HepG2 (cell line): Measurements from ENCODE around the gene BACH2. TPM values are rescaled to one million over a fixed set of nuclear protein-coding genes. Genes with fewer than 3 reads are reported as not detected.

ENCODE experiments used
- ATAC-seq: fragments of 200-7000 bp; cut with Tn5 transposase; 3 replicates; pipeline ENCODE4 v1.9.1; 2020; ENCODE audit warnings: mild to moderate bottlenecking, moderate library complexity
- BruUV-seq: library from RNA; stranded (reverse); fragments of 400-500 nt; replicated peaks from 2 replicates; lab custom pipeline; 2021; lab: Mats Ljungman, UMichigan
- CTCF ChIA-PET: fragments of 300-600 bp; formaldehyde crosslinking; extraction: SDS; loops from one replicate; lab custom pipeline; 2021; ENCODE audit warnings: low total read pairs, inconsistent platforms, low intra/inter-chr PET ratio; lab: Yijun Ruan, JAX
- POLR2A ChIA-PET: fragments of 350-600 bp; sonication (Branson Sonifier 250); formaldehyde crosslinking; loops from one replicate; lab custom pipeline; 2020; ENCODE audit warnings: antibody characterized with exemption, inconsistent platforms; lab: Yijun Ruan, JAX
- DNase-seq: peaks from one replicate; pipeline ENCODE4 v3.0.0-alpha.2; 2015; ENCODE audit warnings: low spot score
- FAIRE-seq: peaks from 3 replicates; lab custom pipeline; 2011; peaks lifted over from hg19 to GRCh38; lab: Jason Lieb, UNC
- H2AFZ ChIP-seq: one replicate; pipeline ENCODE4 v1.6.1; 2011; ENCODE audit warnings: low read length, inconsistent platforms
- H3K27ac ChIP-seq: fragments of 300-600 bp; 3 replicates; pipeline ENCODE4 v1.8.0; 2011; ENCODE audit warnings: mixed run types, mild to moderate bottlenecking, mixed read lengths, low read length, inconsistent platforms; ENCODE audit not compliant: insufficient read depth; ENCODE audit errors: extremely low read length
- H3K27me3 ChIP-seq, 2 experiments: fragments of 200-600 bp in 1 of 2; 2 replicates in 1 of 2; 3 replicates in 1 of 2; pipeline versions ENCODE4 v1.6.0 to v1.8.0; 2011; ENCODE audit warnings: low read length in 2 of 2, mild to moderate bottlenecking in 2 of 2, moderate library complexity in 2 of 2, inconsistent platforms in 1 of 2; ENCODE audit not compliant: insufficient read depth in 2 of 2, control insufficient read depth in 1 of 2
- H3K36me3 ChIP-seq, 2 experiments: fragments of 200-600 bp in 1 of 2; replicated peaks in 1 of 2; 2 replicates in 1 of 2; 3 replicates in 1 of 2; pipeline versions ENCODE4 v1.5.1 to v1.8.0; 2011; ENCODE audit warnings: low read length in 2 of 2, inconsistent platforms in 1 of 2; ENCODE audit not compliant: insufficient read depth in 2 of 2, control insufficient read depth in 1 of 2
- H3K4me1 ChIP-seq: 2 replicates; pipeline ENCODE4 v1.5.1; 2012; ENCODE audit warnings: low read length, inconsistent platforms; ENCODE audit not compliant: insufficient read depth
- H3K4me2 ChIP-seq: 2 replicates; pipeline ENCODE4 v1.6.0; 2011; ENCODE audit warnings: low read depth, low read length, inconsistent platforms
- H3K4me3 ChIP-seq, 3 experiments: fragments of 200-600 bp in 1 of 3; sonication (generic), shearing (Covaris generic) in 1 of 3; replicated peaks in 1 of 3; 2 replicates each; pipeline ENCODE4 v1.5.1; 2011 to 2016; ENCODE audit warnings: low read length in 3 of 3, inconsistent platforms in 2 of 3, low read depth in 2 of 3, mild to moderate bottlenecking in 2 of 3, control low read depth in 1 of 3, mixed read lengths in 1 of 3; ENCODE audit not compliant: insufficient read depth in 1 of 3
- H3K79me2 ChIP-seq: one replicate; pipeline ENCODE4 v1.6.1; 2011; ENCODE audit warnings: low read length, inconsistent platforms; ENCODE audit not compliant: insufficient read depth
- H3K9ac ChIP-seq: 2 replicates; pipeline ENCODE4 v1.6.0; 2011; ENCODE audit warnings: mild to moderate bottlenecking, low read depth, low read length, inconsistent platforms; ENCODE audit not compliant: insufficient read depth
- H3K9me3 ChIP-seq: 2 replicates; pipeline ENCODE4 v1.5.1; 2012; ENCODE audit warnings: mild to moderate bottlenecking, low read length
- H4K20me1 ChIP-seq: 2 replicates; pipeline ENCODE4 v1.6.0; 2011; ENCODE audit warnings: inconsistent platforms, mild to moderate bottlenecking, low read length, moderate library complexity; ENCODE audit not compliant: insufficient read depth
- AGO2 ChIP-seq: fragments of 200-400 bp; formaldehyde crosslinking; optimal IDR thresholded peaks from 2 replicates; pipeline ENCODE3; 2017; ENCODE audit warnings: mild to moderate bottlenecking, low read depth, low read length, moderate library complexity
- ATM ChIP-seq: fragments of 450-650 bp; IDR thresholded peaks from 2 replicates; pipeline ENCODE4 v1.7.1; 2017; ENCODE audit warnings: mild to moderate bottlenecking, borderline replicate concordance
- CENPT ChIP-seq: sonication (generic); formaldehyde crosslinking; IDR thresholded peaks from 2 replicates; pipeline ENCODE4 v1.8.0; 2022; ENCODE audit warnings: low read depth, mild to moderate bottlenecking, moderate library complexity, missing genetic modification reagents
- GPBP1L1 ChIP-seq: sonication (generic); formaldehyde crosslinking; IDR thresholded peaks from 2 replicates; pipeline ENCODE4 v1.5.0; 2020; ENCODE audit warnings: mild to moderate bottlenecking, missing genetic modification reagents
- HNF4G ChIP-seq, 2 experiments: sonication (generic) in 1 of 2; formaldehyde crosslinking in 1 of 2; IDR thresholded peaks; 2 replicates each; pipeline versions ENCODE4 v1.4.0 to v1.6.1; 2011 to 2020; ENCODE audit warnings: borderline replicate concordance in 2 of 2, low read depth in 2 of 2, mild to moderate bottlenecking in 2 of 2, low read length in 1 of 2, missing genetic modification reagents in 1 of 2, moderate library complexity in 1 of 2
- HNRNPK ChIP-seq: fragments of 200-400 bp; formaldehyde crosslinking; IDR thresholded peaks from 2 replicates; pipeline ENCODE4 v1.6.1; 2018; ENCODE audit warnings: low read length, low read depth, moderate library complexity, mild to moderate bottlenecking; ENCODE audit not compliant: poor library complexity, severe bottlenecking
- HOXD1 ChIP-seq: sonication (generic); formaldehyde crosslinking; IDR thresholded peaks from 2 replicates; pipeline ENCODE4 v1.5.0; 2020; ENCODE audit warnings: missing genetic modification reagents
- KLF6 ChIP-seq: IDR thresholded peaks from 2 replicates; pipeline ENCODE4 v1.8.0; 2016; ENCODE audit warnings: missing biosample characterization, missing genetic modification reagents
- MTA3 ChIP-seq: sonication (generic); formaldehyde crosslinking; IDR thresholded peaks from 2 replicates; pipeline ENCODE4 v1.4.0; 2020; ENCODE audit warnings: missing genetic modification reagents
- ZNF225 ChIP-seq: sonication (generic); formaldehyde crosslinking; IDR thresholded peaks from 2 replicates; pipeline ENCODE4 v1.4.0; 2020; ENCODE audit warnings: mild to moderate bottlenecking, missing genetic modification reagents
- ZNF749 ChIP-seq: sonication (generic); formaldehyde crosslinking; IDR thresholded peaks from 2 replicates; pipeline ENCODE4 v1.8.0; 2022; ENCODE audit warnings: mild to moderate bottlenecking, missing genetic modification reagents, moderate library complexity, borderline replicate concordance
- ZNF879 ChIP-seq: sonication (generic); formaldehyde crosslinking; IDR thresholded peaks from 2 replicates; pipeline ENCODE4 v1.8.1; 2023; ENCODE audit warnings: missing genetic modification reagents
- in situ Hi-C: cut with HindIII; loops from 2 replicates; pipeline ENCODE4 v1.10.0; 2017; ENCODE audit warnings: low pct_unique_long_range_greater_than_20kb; ENCODE audit not compliant: extremely low pct_ligation_motif_present
- intact Hi-C: fragments of 100-400 bp; cut with micrococcal nuclease; formaldehyde crosslinking; loops from one replicate; pipeline ENCODE4 v1.10.0; 2022; ENCODE audit not compliant: unreplicated experiment
- polyA plus RNA-seq, 8 experiments: library from polyadenylated mRNA; depleted of rRNA in 3 of 8; stranded (reverse) in 7 of 8; unstranded in 1 of 8; fragments of >200 nt; fragmentation: Illumina TruSeq in 4 of 8; extraction: Trizol in 4 of 8; gene quantifications; 2 replicates each; pipeline versions ENCODE4 v1.2.1 to v1.2.3, GENCODE V29; 2011 to 2016; ENCODE audit warnings: low read depth in 4 of 8, missing spikeins in 1 of 8, mixed read lengths in 1 of 8; ENCODE audit not compliant: insufficient read depth in 1 of 8
- total RNA-seq, 5 experiments: library from RNA; depleted of rRNA; stranded (reverse); fragments of >200 nt; fragmentation: Illumina TruSeq; extraction: Trizol; gene quantifications; 2 replicates each; pipeline ENCODE4 v1.2.3, GENCODE V29; 2016; ENCODE audit warnings: low read depth in 1 of 5
- TF ChIP-seq, protein P1 (sequence below): sonication (generic); formaldehyde crosslinking; conservative IDR thresholded peaks from 2 replicates; pipeline ENCODE4 v1.4.0; 2020; ENCODE audit warnings: mild to moderate bottlenecking, missing genetic modification reagents, moderate library complexity
- TF ChIP-seq, protein P2 (sequence below): sonication (generic); formaldehyde crosslinking; IDR thresholded peaks from 2 replicates; pipeline ENCODE4 v1.5.0; 2020; ENCODE audit warnings: missing genetic modification reagents, mild to moderate bottlenecking, borderline replicate concordance

BACH2 gene
- total and polyA plus RNA-seq, 2 of the 13 experiments (the other 11 are each of a cell fraction or from before 2014, with no cell fraction given): 0.01 TPM; not detected in 1

DNA sequence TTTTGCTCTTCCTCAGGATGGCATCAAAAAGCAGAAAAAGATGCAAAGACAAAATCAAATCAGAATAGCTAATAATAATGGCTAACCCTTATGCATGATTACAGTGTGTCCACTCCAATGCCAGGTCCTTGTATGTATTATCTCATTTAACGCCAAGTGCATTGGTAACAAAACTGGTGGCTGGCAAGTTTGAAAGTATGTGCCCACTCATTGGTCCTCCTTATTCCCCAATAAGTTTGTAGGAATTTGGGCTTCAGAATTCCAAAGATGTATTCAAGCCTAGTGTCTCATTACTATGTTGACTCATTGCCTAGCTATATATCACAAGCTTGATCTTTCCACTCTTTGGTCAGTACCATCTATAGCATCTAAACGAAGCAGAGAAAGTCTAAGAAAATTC lies 205.8 kb downstream of the BACH2 start (continued):
- TF ChIP-seq, protein P1, sequence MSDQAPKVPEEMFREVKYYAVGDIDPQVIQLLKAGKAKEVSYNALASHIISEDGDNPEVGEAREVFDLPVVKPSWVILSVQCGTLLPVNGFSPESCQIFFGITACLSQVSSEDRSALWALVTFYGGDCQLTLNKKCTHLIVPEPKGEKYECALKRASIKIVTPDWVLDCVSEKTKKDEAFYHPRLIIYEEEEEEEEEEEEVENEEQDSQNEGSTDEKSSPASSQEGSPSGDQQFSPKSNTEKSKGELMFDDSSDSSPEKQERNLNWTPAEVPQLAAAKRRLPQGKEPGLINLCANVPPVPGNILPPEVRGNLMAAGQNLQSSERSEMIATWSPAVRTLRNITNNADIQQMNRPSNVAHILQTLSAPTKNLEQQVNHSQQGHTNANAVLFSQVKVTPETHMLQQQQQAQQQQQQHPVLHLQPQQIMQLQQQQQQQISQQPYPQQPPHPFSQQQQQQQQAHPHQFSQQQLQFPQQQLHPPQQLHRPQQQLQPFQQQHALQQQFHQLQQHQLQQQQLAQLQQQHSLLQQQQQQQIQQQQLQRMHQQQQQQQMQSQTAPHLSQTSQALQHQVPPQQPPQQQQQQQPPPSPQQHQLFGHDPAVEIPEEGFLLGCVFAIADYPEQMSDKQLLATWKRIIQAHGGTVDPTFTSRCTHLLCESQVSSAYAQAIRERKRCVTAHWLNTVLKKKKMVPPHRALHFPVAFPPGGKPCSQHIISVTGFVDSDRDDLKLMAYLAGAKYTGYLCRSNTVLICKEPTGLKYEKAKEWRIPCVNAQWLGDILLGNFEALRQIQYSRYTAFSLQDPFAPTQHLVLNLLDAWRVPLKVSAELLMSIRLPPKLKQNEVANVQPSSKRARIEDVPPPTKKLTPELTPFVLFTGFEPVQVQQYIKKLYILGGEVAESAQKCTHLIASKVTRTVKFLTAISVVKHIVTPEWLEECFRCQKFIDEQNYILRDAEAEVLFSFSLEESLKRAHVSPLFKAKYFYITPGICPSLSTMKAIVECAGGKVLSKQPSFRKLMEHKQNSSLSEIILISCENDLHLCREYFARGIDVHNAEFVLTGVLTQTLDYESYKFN (CRISPR knock-in tag): no peak
- TF ChIP-seq HNF4G (IDR thresholded peaks at IDR 0.05; ENCODE audit: borderline replicate concordance, low read depth, low read length): no peak
- no peak for TF ChIP-seq HNF4G (CRISPR knock-in tag; IDR thresholded peaks at IDR 0.05; ENCODE audit: borderline replicate concordance, low read depth)
- TF ChIP-seq, protein P2, sequence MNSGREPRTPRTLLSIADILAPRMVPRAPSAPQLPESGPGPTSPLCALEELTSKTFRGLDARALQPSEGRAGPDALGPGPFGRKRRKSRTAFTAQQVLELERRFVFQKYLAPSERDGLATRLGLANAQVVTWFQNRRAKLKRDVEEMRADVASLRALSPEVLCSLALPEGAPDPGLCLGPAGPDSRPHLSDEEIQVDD (CRISPR knock-in tag): no peak
- TF ChIP-seq ZNF879 (CRISPR knock-in tag): no peak
- TF ChIP-seq MTA3 (CRISPR knock-in tag): no peak
- TF ChIP-seq AGO2: no peak
- no peak for TF ChIP-seq GPBP1L1 (CRISPR knock-in tag)
- TF ChIP-seq, all 625 proteins: peak for 0

- in situ Hi-C loops: no loop called here
- Histone ChIP-seq H3K9me3 (no peaks in the 10 kb centered on the region), H3K9ac (no peak overlapping the region), H3K27ac (no peak overlapping the region), H3K4me1 (no peaks in the 10 kb centered on the region), H3K36me3 (no peaks in the 10 kb centered on the region), H3K4me3 (no peak overlapping the region), H2AFZ (no peak overlapping the region), H3K79me2 (no peaks in the 10 kb centered on the region), H3K4me2 (no peak overlapping the region), H3K27me3 (0 out of 5 replicates have a peak, but pooled peaks cover 0 to 8% of the 10 kb centered on the region in 2 experiments), H4K20me1 (no peaks in the 10 kb centered on the region)
- BruUV-seq: no TSS peak
- CTCF ChIA-PET: no interaction called here
- POLR2A ChIA-PET: no interaction called here
- no peak for ATAC-seq
- no peak for FAIRE-seq
- intact Hi-C loops: no loop called here
- no peak for DNase-seq
- TF ChIP-seq CENPT (CRISPR knock-in tag): no peak
- no peak for TF ChIP-seq ZNF225 (CRISPR knock-in tag)
- TF ChIP-seq HNRNPK: no peak
- TF ChIP-seq HOXD1 (CRISPR knock-in tag): no peak
- no peak for TF ChIP-seq KLF6 (CRISPR knock-in tag)
- no peak for TF ChIP-seq ZNF749 (CRISPR knock-in tag)
- no peak for TF ChIP-seq ATM
Observed at GRCh38 chr6:90088009-90088408, 208.6 kb downstream of the BACH2 start.
